HUDEP-2 (cell line): Measurements from ENCODE around the gene TMEM121B.

ENCODE experiments used
- DNase-seq, 76 experiments: peaks; one replicate each; lab custom pipeline; 2025; ENCODE audit not compliant: unreplicated experiment in 76 of 76; lab: John Stamatoyannopoulos, UW

The TMEM121B gene

GRCh38 chr22:17140022-17140421 lies 18.9 kb upstream of the TMEM121B start:
- DNase-seq, result no peak

GRCh38 chr22:17138513-17138912 lies 17.4 kb upstream of the TMEM121B start:
- no peak for DNase-seq

- DNase-seq, result no peak
Observed at GRCh38 chr22:17137861-17138425, 16.8 kb upstream of the TMEM121B start.

- no peak for DNase-seq
Observed at GRCh38 chr22:17137170-17137569, 16.0 kb upstream of the TMEM121B start.

- DNase-seq, result no peak
Observed at GRCh38 chr22:17135153-17135760, 14.1 kb upstream of the TMEM121B start.

DNA sequence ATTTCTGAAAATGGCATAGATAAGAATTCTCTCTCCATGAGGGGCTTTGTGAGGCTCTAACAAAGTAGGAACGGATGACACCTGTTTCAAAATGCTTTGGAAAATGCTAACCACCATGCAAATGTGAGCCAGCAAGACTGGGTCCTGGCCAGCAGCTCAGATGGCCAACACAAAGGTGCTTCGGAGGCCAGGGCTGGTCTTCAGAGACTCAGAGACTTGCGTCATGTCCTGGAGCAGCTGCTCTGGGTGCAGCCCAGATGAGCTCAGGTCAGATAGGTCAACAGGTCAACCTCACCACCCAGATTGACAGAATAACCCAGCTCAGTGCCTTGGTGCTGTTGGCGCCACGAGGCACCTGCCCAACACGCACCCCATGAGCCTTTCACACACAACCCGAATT lies 12.0 kb upstream of the TMEM121B start:
- DNase-seq, result no peak

DNA sequence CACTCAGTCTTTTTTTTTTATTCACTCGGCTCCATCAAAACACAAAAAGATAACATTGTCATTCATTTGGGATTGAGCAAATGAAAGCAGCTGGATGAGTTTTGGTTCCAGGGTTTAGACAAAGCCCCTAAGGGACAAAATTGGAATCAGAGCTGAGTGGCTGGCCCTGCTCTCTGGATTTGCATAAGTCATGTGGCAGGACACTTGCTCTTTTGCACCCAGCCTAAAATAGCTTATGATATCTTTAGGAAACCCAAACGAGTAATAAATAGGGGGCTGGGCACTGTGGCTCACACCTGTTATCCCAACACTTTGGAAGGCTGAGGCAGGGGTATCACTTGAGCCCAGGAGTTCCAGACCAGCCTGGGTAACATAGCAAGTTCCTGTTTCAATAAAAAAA lies 11.0 kb upstream of the TMEM121B start:
- no peak for DNase-seq

DNA sequence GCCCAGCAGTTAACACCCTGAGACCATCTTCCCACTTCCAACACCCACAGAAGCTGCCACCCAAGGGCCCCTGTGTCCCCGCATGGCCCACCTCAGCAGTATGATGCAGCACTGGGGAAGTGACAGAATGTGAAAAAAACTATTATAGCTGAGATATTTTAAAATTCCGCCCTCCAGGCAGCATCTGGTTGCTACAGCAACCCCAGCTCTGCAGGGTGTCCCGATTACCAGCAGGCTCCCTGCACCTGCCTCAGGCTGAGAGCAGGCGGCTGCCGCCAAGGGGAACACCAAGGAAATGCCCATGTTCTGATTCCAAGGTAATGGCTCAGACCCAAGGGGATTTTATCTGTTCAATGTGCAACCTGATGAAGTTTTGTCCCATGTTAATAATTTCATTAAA lies 10.5 kb upstream of the TMEM121B start:
- no peak for DNase-seq

DNA sequence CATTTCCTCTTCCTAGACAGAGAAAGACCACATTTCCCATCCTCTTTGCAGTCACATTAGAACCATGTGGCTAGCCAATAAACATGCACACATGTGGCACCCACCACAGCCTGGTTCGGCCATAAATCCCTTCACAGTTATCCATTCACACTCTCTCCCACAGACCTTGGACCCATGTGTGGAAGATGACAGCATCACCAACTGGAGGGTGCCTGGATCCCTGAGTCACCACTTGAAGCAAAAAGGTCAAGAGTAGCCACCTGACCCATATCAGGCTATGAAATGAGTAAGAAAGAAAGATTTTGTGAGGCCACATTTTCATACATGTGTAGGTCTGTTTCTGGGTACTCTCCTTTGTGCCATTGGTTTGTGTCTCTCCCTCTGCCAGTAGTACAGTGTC lies 9.0 kb upstream of the TMEM121B start:
- DNase-seq, result no peak

- no peak for DNase-seq
Observed at GRCh38 chr22:17120711-17121232, 388 bp downstream of the TMEM121B start.

GRCh38 chr22:17120281-17120680 lies 879 bp downstream of the TMEM121B start:
- DNase-seq, result peak in 32 of 76 experiments; percentile 2 to 52 (median 20)

DNA sequence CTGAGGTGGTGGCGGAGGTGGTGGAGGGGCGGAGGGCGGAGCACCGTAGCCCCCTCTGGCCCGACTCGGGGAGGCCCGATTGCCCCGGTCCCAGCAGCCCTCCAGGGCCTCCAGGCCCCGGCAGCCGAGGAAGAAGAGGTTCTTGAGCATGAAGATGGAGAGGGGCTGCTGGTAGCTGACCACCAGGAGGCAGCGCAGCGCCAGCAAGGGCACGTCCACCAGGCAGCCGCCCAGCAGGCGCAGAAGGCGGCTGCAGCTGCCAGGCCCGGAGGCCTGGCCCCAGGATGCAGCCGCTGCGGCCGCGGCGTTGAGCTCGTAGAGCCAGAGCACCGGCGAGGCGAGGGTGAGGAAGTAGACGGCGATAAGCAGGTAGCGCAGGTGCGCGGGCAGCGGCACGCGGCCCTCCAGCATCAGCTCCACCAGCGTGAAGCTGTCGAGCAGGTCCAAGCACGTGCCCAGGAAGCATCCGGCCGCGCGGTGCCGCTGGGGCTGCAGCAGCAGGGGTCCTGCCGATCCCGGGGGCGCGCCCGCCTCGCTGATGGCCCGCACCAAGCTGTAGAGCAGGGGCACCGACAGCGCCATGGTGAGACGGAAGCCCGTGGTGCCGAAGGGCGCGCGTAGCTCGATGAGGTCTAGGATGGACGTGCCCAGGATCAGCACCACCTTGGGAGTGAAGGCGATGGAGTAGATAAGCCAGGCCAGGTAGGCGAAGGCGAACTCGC lies 1.5 kb downstream of the TMEM121B start:
- peak in 30 of 76 experiments; percentile 2 to 49 (median 14) for DNase-seq

GRCh38 chr22:17118342-17118741 lies 2.8 kb downstream of the TMEM121B start:
- DNase-seq, result no peak

- DNase-seq, result no peak
Observed at GRCh38 chr22:17117890-17118289, 3.3 kb downstream of the TMEM121B start.

DNA sequence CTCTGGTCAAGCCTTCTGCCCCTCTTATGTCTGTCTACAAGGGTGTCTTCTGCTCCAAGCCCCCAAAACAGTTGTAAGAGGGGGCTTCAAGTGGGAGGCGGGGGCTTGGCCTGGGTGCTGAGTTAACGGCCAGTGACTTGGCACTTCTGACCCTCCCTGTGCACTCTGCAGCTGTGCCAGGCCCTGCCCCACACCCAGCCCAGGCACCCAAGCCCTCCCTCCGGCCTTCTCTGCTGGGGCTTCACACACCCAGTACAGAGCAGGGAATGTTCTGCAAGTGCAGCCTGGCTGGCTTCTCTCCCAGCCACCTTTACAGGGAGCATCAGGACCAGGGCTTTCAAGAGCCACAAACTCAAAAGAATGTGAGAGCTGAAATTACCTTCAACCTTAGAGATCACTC lies 3.8 kb downstream of the TMEM121B start:
- DNase-seq, result no peak

- DNase-seq, result no peak
Observed at GRCh38 chr22:17116572-17117330, 4.4 kb downstream of the TMEM121B start.

DNA sequence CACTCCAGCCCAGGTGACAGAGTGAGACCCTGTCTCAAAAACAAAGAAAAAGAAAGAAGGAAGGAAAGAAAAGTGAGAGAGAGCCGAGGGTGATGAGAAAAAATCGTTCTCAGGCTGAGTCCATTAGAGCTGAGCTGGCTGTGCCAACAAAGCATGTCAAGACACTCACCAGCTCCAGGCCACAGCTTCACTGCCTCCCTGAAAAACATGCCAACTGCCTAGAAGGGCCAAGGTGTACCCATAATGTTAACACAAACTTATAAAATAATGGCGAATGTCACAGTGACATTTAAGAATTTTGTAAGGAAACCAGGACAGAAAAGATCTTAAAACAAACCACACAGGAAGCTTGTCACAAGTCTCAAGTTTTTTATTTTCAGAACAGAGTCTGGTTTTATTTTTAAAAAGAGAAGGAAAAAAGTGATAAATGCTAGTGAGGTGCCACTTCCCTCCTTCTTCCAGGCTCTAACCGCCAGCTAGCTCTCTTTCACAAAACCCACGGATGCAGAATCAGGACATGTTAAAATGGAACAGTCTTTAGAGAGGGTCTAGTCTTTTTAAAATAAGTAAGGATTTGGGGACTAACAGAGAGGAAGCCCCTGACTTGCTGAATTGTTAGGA lies 5.1 kb downstream of the TMEM121B start:
- DNase-seq, result no peak

GRCh38 chr22:17115236-17115635 lies 5.9 kb downstream of the TMEM121B start:
- no peak for DNase-seq

DNA sequence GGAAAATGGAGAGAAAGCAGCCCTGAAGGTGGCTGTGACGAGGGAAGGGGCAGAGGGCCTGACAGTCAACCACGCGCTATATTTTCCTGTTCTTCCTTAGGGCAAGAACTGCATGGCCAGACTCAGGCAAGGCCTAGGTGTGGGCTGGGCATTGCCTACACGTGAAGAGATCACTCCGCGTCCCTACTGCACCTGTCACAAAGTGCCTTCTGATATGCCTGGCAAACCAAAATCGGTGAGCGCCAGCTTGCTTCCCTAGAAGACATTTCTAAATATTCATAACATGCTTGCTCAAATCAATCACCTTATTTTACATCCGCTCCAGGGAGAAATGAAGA lies 6.3 kb downstream of the TMEM121B start:
- no peak for DNase-seq

DNA sequence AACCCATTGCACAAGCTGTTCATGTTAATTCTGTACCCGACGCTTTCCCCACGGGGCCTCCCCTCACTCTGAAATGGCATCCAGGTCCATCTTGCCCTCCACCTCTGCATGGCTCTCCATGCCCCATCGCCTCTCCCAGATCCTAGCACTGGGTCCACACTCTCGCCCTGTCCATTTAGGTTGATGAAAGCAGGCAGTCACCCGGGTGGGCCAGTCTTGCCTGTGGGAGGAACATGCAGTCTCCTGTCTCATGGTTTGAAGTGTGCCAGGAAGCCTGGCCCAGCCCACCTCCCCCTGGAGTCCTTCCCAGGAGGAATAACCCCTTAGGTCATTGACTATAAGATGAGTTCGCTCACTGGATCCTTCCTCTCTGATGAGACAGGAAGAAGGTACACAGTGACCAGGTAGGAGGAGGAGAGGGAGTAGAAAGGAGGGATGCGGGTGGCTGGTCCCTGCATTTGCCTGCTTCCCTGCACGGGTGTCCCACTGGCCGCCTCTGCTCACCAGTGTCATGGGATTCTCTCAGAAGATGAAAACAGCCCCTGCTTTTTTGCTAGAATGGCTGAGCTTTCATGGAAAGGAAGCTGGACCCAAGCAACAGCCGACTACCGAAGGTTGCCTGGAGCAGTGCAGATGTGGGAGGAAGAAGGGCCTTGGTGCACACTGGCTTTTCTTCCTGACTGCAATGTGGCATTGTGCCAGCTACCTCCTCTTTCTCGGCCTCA lies 6.8 kb downstream of the TMEM121B start:
- DNase-seq, result no peak
